GM21447 (cell line): Measurements from ENCODE around the gene CRYM.
"Not testable (repeated sequence)": the region's sequence is repeated elsewhere in the genome, so short reads cannot be mapped to it uniquely, and the experiment has no call there.

Experiments
- ATAC-seq: cut with Tn5 transposase; IDR thresholded peaks from one replicate; pipeline ENCODE4 v1.9.1; 2021; ENCODE audit not compliant: unreplicated experiment

The CRYM gene

GRCh38 chr16:21277927-21278706 is at the start of gene CRYM:
Gene CRYM (minus strand): TSS chr16:21278290. CDS start chr16:21278251, 39 bp downstream.
- ATAC-seq: no peak

- ATAC-seq: no peak
Measured at GRCh38 chr16:21327046-21327445, 49.0 kb upstream of the CRYM start.

DNA sequence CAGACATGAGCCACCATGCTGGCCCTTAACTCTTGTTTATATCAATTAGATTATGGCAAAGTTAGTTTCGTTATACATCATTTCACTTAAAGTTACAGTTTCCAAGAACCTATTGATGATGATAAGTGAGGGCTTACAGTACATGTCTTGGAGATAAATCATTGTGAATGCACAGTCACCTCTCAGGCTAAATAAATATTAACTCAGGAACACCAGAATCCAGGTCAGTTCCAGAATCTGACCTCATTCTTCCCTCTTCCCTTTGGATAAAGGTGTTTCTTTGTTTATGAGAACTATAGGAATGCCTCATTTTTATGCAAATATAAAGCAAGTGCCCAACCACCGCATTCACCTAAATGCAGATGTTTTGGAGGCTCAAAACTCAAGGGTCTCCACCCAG is 48.4 kb upstream of the CRYM start:
- no peak for ATAC-seq

- ATAC-seq: no peak
Measured at GRCh38 chr16:21324267-21324666, 46.2 kb upstream of the CRYM start.

DNA sequence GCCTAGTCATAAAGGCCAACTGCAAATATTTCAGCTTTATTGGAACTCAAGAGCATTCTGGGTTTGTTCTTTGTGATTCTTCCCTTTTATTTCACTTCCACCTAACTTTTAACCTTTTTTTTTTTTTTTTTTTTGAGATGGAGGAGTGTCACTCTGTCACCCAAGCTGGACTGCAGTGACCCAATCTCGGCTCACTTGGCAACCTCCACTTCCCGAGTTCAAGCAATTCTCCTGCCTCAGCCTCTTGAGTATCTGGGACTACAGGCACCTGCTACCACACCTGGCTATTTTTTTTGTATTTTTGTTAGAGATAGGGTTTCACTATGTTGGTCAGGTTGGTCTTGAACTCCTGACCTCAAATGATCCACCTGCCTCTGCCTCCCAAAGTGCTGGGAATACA is 44.2 kb upstream of the CRYM start:
- not testable (repeated sequence) for ATAC-seq

DNA sequence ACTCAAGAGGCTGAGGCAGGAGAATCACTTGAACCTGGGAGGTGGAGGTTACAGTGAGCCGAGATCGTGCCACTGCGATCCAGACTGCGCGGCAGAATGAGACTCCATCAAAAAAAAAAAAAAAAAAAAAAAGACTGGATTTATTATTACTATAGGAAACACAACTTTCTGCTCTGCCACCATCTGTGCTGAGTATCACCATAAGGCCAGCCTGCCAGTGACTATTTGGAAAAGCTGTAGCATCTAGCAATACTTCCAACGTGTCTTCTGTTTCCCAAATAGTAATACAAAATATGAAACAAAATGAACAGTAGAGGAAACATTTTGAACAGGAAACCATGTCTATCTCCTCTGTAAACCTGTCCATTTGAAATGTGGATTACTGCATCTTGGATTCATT is 43.6 kb upstream of the CRYM start:
- no peak for ATAC-seq

- no peak for ATAC-seq
Measured at GRCh38 chr16:21314339-21314738, 36.2 kb upstream of the CRYM start.

GRCh38 chr16:21312863-21313372 is 34.8 kb upstream of the CRYM start:
- ATAC-seq: not testable (repeated sequence)

- ATAC-seq: not testable (repeated sequence)
Measured at GRCh38 chr16:21312046-21312445, 34.0 kb upstream of the CRYM start.

GRCh38 chr16:21306712-21307111 is 28.6 kb upstream of the CRYM start:
- ATAC-seq: not testable (repeated sequence)

- ATAC-seq: no peak
Measured at GRCh38 chr16:21302898-21303528, 24.9 kb upstream of the CRYM start.

DNA sequence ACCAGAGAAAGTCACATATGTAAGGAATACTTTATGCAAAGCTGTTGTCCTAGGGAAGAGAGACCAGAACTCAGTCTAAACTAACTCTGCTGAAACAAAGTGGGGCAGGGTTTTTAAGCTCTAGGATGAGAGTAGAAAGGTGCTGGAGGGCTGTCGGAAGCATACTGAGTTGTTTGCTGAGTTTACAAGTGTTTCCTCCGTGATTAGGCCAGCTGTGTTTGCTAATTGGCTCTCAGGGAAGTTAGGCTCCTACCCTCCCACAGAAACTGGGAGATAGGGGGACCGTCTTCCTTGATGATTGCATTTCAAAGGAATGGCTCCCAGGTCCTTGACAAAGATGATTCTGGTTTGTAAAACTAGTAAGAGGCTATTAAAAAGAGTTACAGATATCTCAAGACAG is 24.4 kb upstream of the CRYM start:
- no peak for ATAC-seq

- ATAC-seq: no peak
Measured at GRCh38 chr16:21301895-21302291, 23.8 kb upstream of the CRYM start.

GRCh38 chr16:21301168-21301894 is 23.2 kb upstream of the CRYM start:
- peak; percentile 64 for ATAC-seq

DNA sequence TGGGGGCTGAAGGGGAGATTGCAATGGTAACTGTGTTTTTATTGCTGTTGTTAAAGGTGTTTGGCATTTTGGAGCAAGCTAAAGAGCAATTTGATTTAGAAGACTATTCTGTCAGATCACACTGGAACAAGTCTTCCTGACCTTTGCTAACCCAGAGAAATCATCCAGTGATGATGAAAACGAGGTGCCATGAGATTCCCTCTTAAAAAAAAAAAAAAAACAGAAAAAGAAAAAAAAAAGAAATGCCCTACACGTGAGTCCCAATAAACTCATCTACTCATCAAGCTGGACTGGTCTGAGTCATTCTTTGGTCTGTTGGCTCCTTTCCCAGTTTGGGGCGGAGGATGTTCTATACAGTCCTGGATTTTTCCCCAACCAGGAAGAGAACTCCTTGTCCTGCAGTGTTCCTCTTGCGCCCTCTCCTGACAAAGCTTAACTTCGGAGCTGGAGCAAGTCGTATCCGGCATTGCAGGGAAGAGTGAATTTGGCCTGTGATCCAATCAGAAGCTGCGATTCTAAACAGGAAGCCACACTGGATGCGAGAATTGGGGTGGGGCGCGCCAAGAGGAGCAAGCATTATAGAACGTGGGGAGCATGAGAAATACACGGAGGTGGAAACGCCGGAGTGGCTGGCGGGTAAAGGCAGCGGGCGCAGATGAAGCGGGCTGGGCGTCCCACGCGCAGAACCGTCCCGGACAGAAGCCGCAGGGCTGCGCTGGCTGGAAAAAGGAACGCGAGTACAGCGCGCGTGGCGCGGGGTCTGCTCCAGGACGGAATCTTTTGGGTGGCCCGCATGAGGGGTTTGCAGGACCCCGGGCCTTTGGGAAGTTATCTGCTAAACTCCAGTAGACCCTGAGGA is 22.4 kb upstream of the CRYM start:
- ATAC-seq: peak; percentile 58

DNA sequence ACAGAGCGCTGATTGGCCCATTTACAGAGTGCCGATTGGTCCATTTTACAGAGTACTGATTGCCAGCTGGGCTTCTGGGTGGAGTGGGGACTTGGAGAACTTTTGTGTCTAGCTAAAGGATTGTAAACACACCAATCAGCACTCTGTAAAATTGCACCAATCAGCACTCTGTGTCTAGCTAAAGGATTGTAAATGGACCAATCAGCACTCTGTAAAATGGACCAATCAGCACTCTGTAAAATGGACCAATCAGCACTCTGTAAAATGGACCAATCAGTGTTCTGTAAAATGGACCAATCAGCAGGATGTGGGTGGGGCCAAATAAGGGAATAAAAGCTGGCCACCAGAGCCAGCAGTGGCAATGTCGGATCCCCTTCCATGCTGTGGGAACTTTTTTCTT is 11.7 kb upstream of the CRYM start:
- ATAC-seq: not testable (repeated sequence)

- no peak for ATAC-seq
Measured at GRCh38 chr16:21285314-21285713, 7.2 kb upstream of the CRYM start.

GRCh38 chr16:21284414-21284813 is 6.3 kb upstream of the CRYM start:
- ATAC-seq: no peak

DNA sequence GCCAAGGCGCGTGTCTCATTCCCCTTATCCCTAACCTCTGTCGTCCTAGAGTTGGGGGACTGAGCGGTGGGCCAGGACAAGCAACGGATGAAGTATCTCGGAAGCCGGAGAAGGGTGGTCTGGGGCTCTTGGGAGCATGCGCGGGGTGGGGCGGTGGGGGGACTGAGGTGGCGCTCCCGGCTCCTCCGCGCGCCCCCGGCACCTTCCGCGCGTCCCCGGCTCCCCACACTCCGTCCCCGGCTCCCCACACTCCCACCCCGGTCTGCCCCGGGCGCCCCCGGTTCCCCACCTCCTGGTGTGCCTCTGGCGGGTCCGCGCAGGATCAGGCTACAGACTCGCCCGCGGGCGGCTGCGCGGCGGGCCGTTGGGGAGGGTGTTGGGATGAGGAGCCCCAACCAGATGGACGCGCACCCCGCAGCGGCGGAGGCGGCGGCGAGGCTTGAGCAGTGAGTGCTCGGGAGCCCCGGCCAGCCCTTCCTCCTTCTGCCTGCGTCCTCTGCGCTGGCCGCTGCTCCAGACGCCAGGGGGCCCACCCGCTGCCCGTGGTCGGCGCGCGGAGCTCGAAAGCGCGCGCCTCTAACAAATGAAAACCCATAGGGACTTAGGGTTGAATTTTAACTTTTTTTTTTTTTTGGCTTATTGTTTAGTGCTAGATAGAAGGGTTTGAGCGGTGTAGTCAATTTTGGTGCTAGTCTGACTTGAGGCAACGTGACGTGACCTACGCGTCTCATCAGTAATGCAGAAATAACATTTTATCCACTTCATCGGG is 5.6 kb upstream of the CRYM start:
- ATAC-seq: no peak
